PFSK-1 (cell line): Measurements from ENCODE around the gene MCM3AP.

Source experiments
- POLR2AphosphoS5 ChIP-seq: IDR thresholded peaks from 2 replicates; pipeline ENCODE4 v1.6.1; 2012; ENCODE audit warnings: low read depth, mild to moderate bottlenecking, control low read depth, low read length, moderate library complexity
- REST ChIP-seq, 2 experiments: IDR thresholded peaks; 2 replicates each; pipeline versions ENCODE4 v1.6.1 to v1.8.0; 2011 to 2012; ENCODE audit warnings: low read depth in 2 of 2, low read length in 2 of 2, control low read depth in 1 of 2, inconsistent platforms in 1 of 2, mild to moderate bottlenecking in 1 of 2, moderate library complexity in 1 of 2; ENCODE audit not compliant: insufficient read depth in 1 of 2
- SIN3A ChIP-seq: IDR thresholded peaks from 2 replicates; pipeline ENCODE4 v1.6.1; 2012; ENCODE audit warnings: mild to moderate bottlenecking, low read length, moderate library complexity, borderline replicate concordance; ENCODE audit not compliant: insufficient read depth

- TF ChIP-seq SIN3A (peak; percentile 76; the same call in 1 of the 2 replicates), REST (IDR thresholded peaks at IDR 0.05; ENCODE audit: insufficient read depth in 1 of 2, low read depth in 2 of 2, low read length in 2 of 2) (no peak), POLR2AphosphoS5 (no peak)
These were observed 94.1 kb downstream of the MCM3AP start for GRCh38 chr21:46191257-46191685.
